IMR-90 (cell line): ENCODE results near the gene AHCYL1. TPM values are rescaled to one million over a fixed set of nuclear protein-coding genes. Genes with fewer than 3 reads are reported as not detected.

ENCODE experiments used
- ATAC-seq: fragments of 200-7000 bp; cut with Tn5 transposase; 2 replicates; pipeline ENCODE4 v1.9.1; 2020; ENCODE audit warnings: low read depth, mild to moderate bottlenecking, moderate library complexity
- BruUV-seq: library from RNA; stranded (reverse); fragments of 400-500 nt; replicated peaks from 2 replicates; lab custom pipeline; 2021; lab: Mats Ljungman, UMichigan
- CTCF ChIA-PET: fragments of 300-600 bp; formaldehyde crosslinking; extraction: SDS; loops from one replicate; lab custom pipeline; 2021; ENCODE audit warnings: antibody characterized with exemption; lab: Yijun Ruan, JAX
- POLR2A ChIA-PET: fragments of 300-600 bp; sonication (Branson Sonifier 250); formaldehyde crosslinking; loops from one replicate; lab custom pipeline; 2022; ENCODE audit warnings: antibody characterized with exemption; ENCODE audit not compliant: unreplicated experiment; lab: Charles Lee
- DNase-seq: peaks from one replicate; pipeline ENCODE4 v3.0.0; 2013
- H2AFZ ChIP-seq: replicated peaks from 2 replicates; pipeline ENCODE3; 2013; ENCODE audit warnings: low read length, mild to moderate bottlenecking; ENCODE audit not compliant: poor library complexity
- H2AK5ac ChIP-seq: 2 replicates; pipeline ENCODE4 v1.6.1; 2013; ENCODE audit warnings: low read depth, low read length, inconsistent platforms
- H2AK9ac ChIP-seq: replicated peaks from 2 replicates; pipeline ENCODE3; 2013; ENCODE audit warnings: mild to moderate bottlenecking, low read depth, low read length, moderate library complexity; ENCODE audit not compliant: poor library complexity
- H2BK120ac ChIP-seq: 2 replicates; pipeline ENCODE4 v1.6.1; 2013; ENCODE audit warnings: low read depth, low read length, inconsistent platforms
- H2BK15ac ChIP-seq: 3 replicates; pipeline ENCODE4 v1.6.1; 2013; ENCODE audit warnings: low read depth, low read length, inconsistent platforms
- H2BK20ac ChIP-seq: 2 replicates; pipeline ENCODE4 v1.6.1; 2013; ENCODE audit warnings: low read depth, mild to moderate bottlenecking, inconsistent platforms, low read length, moderate library complexity
- H2BK5ac ChIP-seq: 2 replicates; pipeline ENCODE4 v1.6.1; 2013; ENCODE audit warnings: mild to moderate bottlenecking, low read depth, low read length, inconsistent platforms; ENCODE audit not compliant: poor library complexity, severe bottlenecking
- H3K14ac ChIP-seq: replicated peaks from 2 replicates; pipeline ENCODE4 v1.6.1; 2013; ENCODE audit warnings: low read depth, low read length, inconsistent platforms
- H3K18ac ChIP-seq: 2 replicates; pipeline ENCODE4 v1.6.1; 2013; ENCODE audit warnings: low read depth, low read length, control low read depth
- H3K23ac ChIP-seq: 2 replicates; pipeline ENCODE4 v1.6.1; 2013; ENCODE audit warnings: low read depth, low read length, inconsistent platforms
- H3K27ac ChIP-seq: 2 replicates; pipeline ENCODE4 v1.5.1; 2013; ENCODE audit warnings: mild to moderate bottlenecking, control low read depth, low read length; ENCODE audit not compliant: insufficient read depth
- H3K27me3 ChIP-seq: 2 replicates; pipeline ENCODE4 v1.6.1; 2013; ENCODE audit warnings: low read length; ENCODE audit not compliant: control insufficient read depth, insufficient read depth
- H3K36me3 ChIP-seq: 2 replicates; pipeline ENCODE4 v1.6.1; 2013; ENCODE audit warnings: low read length, mixed read lengths; ENCODE audit not compliant: control insufficient read depth, insufficient read depth
- H3K4ac ChIP-seq: 2 replicates; pipeline ENCODE4 v1.6.1; 2013; ENCODE audit warnings: low read depth, low read length, inconsistent platforms
- H3K4me1 ChIP-seq: 2 replicates; pipeline ENCODE4 v1.6.1; 2013; ENCODE audit warnings: low read length, mixed read lengths; ENCODE audit not compliant: control insufficient read depth, insufficient read depth
- H3K4me2 ChIP-seq: 2 replicates; pipeline ENCODE4 v1.6.1; 2013; ENCODE audit warnings: low read depth, mild to moderate bottlenecking, control low read depth, low read length, moderate library complexity
- H3K4me3 ChIP-seq: 2 replicates; pipeline ENCODE4 v1.5.1; 2013; ENCODE audit warnings: low read depth, mild to moderate bottlenecking, control low read depth, low read length, moderate library complexity; ENCODE audit not compliant: insufficient read depth
- H3K56ac ChIP-seq: 2 replicates; pipeline ENCODE4 v1.6.1; 2013; ENCODE audit warnings: low read length, inconsistent platforms; ENCODE audit not compliant: insufficient read depth; ENCODE audit errors: extremely low read depth
- H3K79me1 ChIP-seq, 2 experiments: 2 replicates each; pipeline ENCODE4 v1.6.1; 2013; ENCODE audit warnings: low read length in 2 of 2, inconsistent platforms in 1 of 2, low read depth in 1 of 2
- H3K9ac ChIP-seq: 2 replicates; pipeline ENCODE4 v1.6.1; 2013; ENCODE audit warnings: low read depth, low read length, control low read depth
- H3K9me1 ChIP-seq: 2 replicates; pipeline ENCODE4 v1.6.1; 2013; ENCODE audit warnings: low read length, inconsistent platforms; ENCODE audit not compliant: insufficient read depth
- H3K9me3 ChIP-seq: 2 replicates; pipeline ENCODE4 v1.6.1; 2013; ENCODE audit warnings: low read length; ENCODE audit not compliant: control insufficient read depth, insufficient read depth
- H4K20me1 ChIP-seq: 2 replicates; pipeline ENCODE4 v1.6.1; 2013; ENCODE audit warnings: low read length, inconsistent platforms; ENCODE audit not compliant: insufficient read depth
- H4K5ac ChIP-seq: 2 replicates; pipeline ENCODE4 v1.6.1; 2013; ENCODE audit warnings: mild to moderate bottlenecking, low read depth, low read length, control low read depth
- H4K8ac ChIP-seq, 2 experiments: 2 replicates each; pipeline ENCODE4 v1.6.1; 2013; ENCODE audit warnings: low read depth in 2 of 2, low read length in 2 of 2, control low read depth in 1 of 2, inconsistent platforms in 1 of 2
- H4K91ac ChIP-seq: 2 replicates; pipeline ENCODE4 v1.6.1; 2013; ENCODE audit warnings: low read depth, low read length, inconsistent platforms; ENCODE audit not compliant: insufficient read depth
- BHLHE40 ChIP-seq: fragments of 150-350 bp; IDR thresholded peaks from 2 replicates; pipeline ENCODE4 v1.6.1; 2016; ENCODE audit warnings: mild to moderate bottlenecking, low read depth, low read length
- CEBPB ChIP-seq: IDR thresholded peaks from 2 replicates; pipeline ENCODE4 v1.6.1; 2012; ENCODE audit warnings: low read depth, low read length, improper control_type of control experiment
- CHD1 ChIP-seq: IDR thresholded peaks from 2 replicates; pipeline ENCODE4 v1.6.1; 2012; ENCODE audit warnings: low read depth, low read length, improper control_type of control experiment
- CTCF ChIP-seq: conservative IDR thresholded peaks from 2 replicates; pipeline ENCODE4 v1.5.1; 2012; ENCODE audit warnings: mild to moderate bottlenecking, low read depth, low read length, improper control_type of control experiment
- ELK1 ChIP-seq: fragments of 150-350 bp; IDR thresholded peaks from 2 replicates; pipeline ENCODE4 v1.6.1; 2016; ENCODE audit warnings: low read depth, mild to moderate bottlenecking, low read length, moderate library complexity, borderline replicate concordance
- FOS ChIP-seq: fragments of 150-350 bp; IDR thresholded peaks from 2 replicates; pipeline ENCODE4 v1.6.1; 2016; ENCODE audit warnings: low read depth, low read length
- MAFK ChIP-seq: IDR thresholded peaks from 2 replicates; pipeline ENCODE4 v1.6.1; 2012; ENCODE audit warnings: low read depth, low read length, improper control_type of control experiment
- MAZ ChIP-seq: IDR thresholded peaks from 2 replicates; pipeline ENCODE4 v1.6.1; 2012; ENCODE audit warnings: low read depth, mild to moderate bottlenecking, low read length, improper control_type of control experiment, moderate library complexity, borderline replicate concordance
- MXI1 ChIP-seq: IDR thresholded peaks from 2 replicates; pipeline ENCODE4 v1.6.1; 2012; ENCODE audit warnings: low read depth, mild to moderate bottlenecking, low read length, moderate library complexity, borderline replicate concordance
- NFE2L2 ChIP-seq: fragments of 150-350 bp; IDR thresholded peaks from 2 replicates; pipeline ENCODE4 v1.6.1; 2016; ENCODE audit warnings: low read depth, mild to moderate bottlenecking, low read length
- POLR2A ChIP-seq: IDR thresholded peaks from 2 replicates; pipeline ENCODE4 v1.6.1; 2012; ENCODE audit warnings: mild to moderate bottlenecking, low read depth, low read length
- RAD21 ChIP-seq: IDR thresholded peaks from 2 replicates; pipeline ENCODE4 v1.6.1; 2012; ENCODE audit warnings: low read length, improper control_type of control experiment
- RCOR1 ChIP-seq: IDR thresholded peaks from 2 replicates; pipeline ENCODE4 v1.6.1; 2012; ENCODE audit warnings: mild to moderate bottlenecking, low read length, improper control_type of control experiment; ENCODE audit not compliant: insufficient replicate concordance
- RFX5 ChIP-seq: IDR thresholded peaks from 2 replicates; pipeline ENCODE4 v1.8.0; 2012; ENCODE audit warnings: low read depth, mild to moderate bottlenecking, low read length, moderate library complexity
- SMC3 ChIP-seq: fragments of 150-350 bp; IDR thresholded peaks from 2 replicates; pipeline ENCODE4 v1.6.1; 2016; ENCODE audit warnings: low read depth, mild to moderate bottlenecking, antibody characterized with exemption, low read length, moderate library complexity
- USF2 ChIP-seq: fragments of 150-350 bp; IDR thresholded peaks from 2 replicates; pipeline ENCODE4 v1.6.1; 2017; ENCODE audit warnings: mild to moderate bottlenecking, antibody characterized with exemption, low read length, low read depth
- WGBS, 2 experiments: methylation state at CpG; one replicate each; pipeline versions ENCODE4 v1.1.5 to v1.1.7; 2013; ENCODE audit warnings: missing lambda C conversion rate in 2 of 2; ENCODE audit not compliant: insufficient read length in 1 of 2; ENCODE audit errors: extremely low coverage in 2 of 2; 5-methylcytosine and 5-hydroxymethylcytosine counted together
- dilution Hi-C: fragments of 300-500 bp; cut with HindIII; formaldehyde crosslinking; loops from one replicate; pipeline ENCODE4 v1.14.3; 2018; ENCODE audit warnings: low sequenced_read_pairs; ENCODE audit not compliant: unreplicated experiment
- in situ Hi-C: fragments of 300-500 bp; cut with MboI; formaldehyde crosslinking; loops from 3 replicates; pipeline ENCODE4 v1.14.3; 2019; ENCODE audit warnings: low sequenced_read_pairs, inconsistent platforms, mixed read lengths
- intact Hi-C: fragments of 100-400 bp; cut with micrococcal nuclease; formaldehyde crosslinking; loops from 2 replicates; pipeline ENCODE4 v1.10.0; 2022
- polyA plus RNA-seq, 3 experiments: library from polyadenylated mRNA; depleted of rRNA; stranded (reverse); fragments of >200 nt; gene quantifications; 2 replicates each; pipeline ENCODE4 v1.2.3, GENCODE V29; 2012; ENCODE audit warnings: low replicate concordance in 1 of 3
- total RNA-seq: library from RNA; depleted of rRNA; stranded (reverse); fragments of >200 nt; gene quantifications from 2 replicates; pipeline ENCODE4 v1.2.3, GENCODE V29; 2012

Gene AHCYL1
- total and polyA plus RNA-seq, 2 of the 4 experiments (the other 2 are of a cell fraction) = 75.1 to 76.0 TPM

GRCh38 chr1:110043016-110043415, 58.5 kb downstream of the AHCYL1 start:
- Histone ChIP-seq H2BK5ac (no peak overlapping the region), H3K27me3 (no peaks in the 10 kb centered on the region), H3K14ac (no peak overlapping the region), H4K5ac (no peak overlapping the region), H3K36me3 (peaks cover 74% of the 10 kb centered on the region), H2AK9ac (no peak overlapping the region), H3K4me1 (no peaks in the 10 kb centered on the region), H2BK15ac (no peak overlapping the region), H3K4ac (no peak overlapping the region), H2BK20ac (no peak overlapping the region), H2AK5ac (no peak overlapping the region), H3K27ac (no peak overlapping the region), H4K91ac (no peak overlapping the region), H2AFZ (no peak overlapping the region), H3K23ac (no peak overlapping the region), H2BK120ac (no peak overlapping the region), H4K20me1 (no peaks in the 10 kb centered on the region), H3K9me1 (peaks cover 11% of the 10 kb centered on the region; the same call in 1 of the 2 replicates), H3K9me3 (no peaks in the 10 kb centered on the region), H3K4me2 (no peak overlapping the region), H3K4me3 (no peak overlapping the region), H4K8ac (no peak overlapping the region), H3K79me1 (peaks cover 13 to 36% of the 10 kb centered on the region in 2 experiments), H3K9ac (no peak overlapping the region), H3K18ac (no peak overlapping the region), H3K56ac (no peak overlapping the region)
- DNase-seq = no peak
- WGBS, 2 experiments = 97% methylated on average over 6 of the region's 10 CpGs; no CpG with 5 or more reads in 1 of the 2 experiments
- no TSS peak for BruUV-seq
- ATAC-seq = no peak
- ChIA-PET POLR2A (no interaction called here), CTCF (no interaction called here)
- TF ChIP-seq FOS = no peak
- TF ChIP-seq MAFK = no peak
- no peak for TF ChIP-seq POLR2A
- TF ChIP-seq CEBPB = no peak
- no peak for TF ChIP-seq SMC3
- TF ChIP-seq USF2 = no peak
- no peak for TF ChIP-seq ELK1
- no peak for TF ChIP-seq RAD21
- TF ChIP-seq CHD1 = no peak
- TF ChIP-seq RFX5 = no peak
- no peak for TF ChIP-seq MAZ
- no peak for TF ChIP-seq CTCF
- TF ChIP-seq MXI1 = no peak
- TF ChIP-seq NFE2L2 = no peak
- no peak for TF ChIP-seq BHLHE40
- TF ChIP-seq RCOR1 = no peak
- in situ Hi-C loops (loop anchor here (10.0 kb wide), 1 partner anchor 422 kb away; no protein-coding TSS in a partner anchor), intact Hi-C loops (no loop called here), dilution Hi-C loops (no loop called here)
